Upper lobe of right lung (tissue), 1 donor: Measurements from ENCODE around the gene TCF12. TPM values are rescaled to one million over a fixed set of nuclear protein-coding genes. Genes with fewer than 3 reads are reported as not detected.

Experiments
- ATAC-seq: fragments of 200-7000 bp; cut with Tn5 transposase; one replicate; pipeline ENCODE4 v1.9.1; 2020; ENCODE audit warnings: mild to moderate bottlenecking, moderate library complexity
- DNase-seq: peaks from one replicate; pipeline ENCODE4 v3.0.0-alpha.2; 2020
- H3K27ac ChIP-seq: fragments of 200-600 bp; one replicate; pipeline ENCODE4 v1.8.0; 2022
- H3K27me3 ChIP-seq: fragments of 200-600 bp; one replicate; pipeline ENCODE4 v1.8.0; 2022; ENCODE audit warnings: mild to moderate bottlenecking
- H3K36me3 ChIP-seq: fragments of 200-600 bp; one replicate; pipeline ENCODE4 v1.8.0; 2022
- H3K4me1 ChIP-seq: fragments of 200-600 bp; one replicate; pipeline ENCODE4 v1.8.0; 2022
- H3K4me3 ChIP-seq: fragments of 200-600 bp; one replicate; pipeline ENCODE4 v1.8.0; 2022; ENCODE audit warnings: mild to moderate bottlenecking
- H3K9me3 ChIP-seq: fragments of 200-600 bp; one replicate; pipeline ENCODE4 v1.8.0; 2022
- CTCF ChIP-seq: fragments of 200-600 bp; IDR thresholded peaks from one replicate; pipeline ENCODE4 v1.8.0; 2022; ENCODE audit warnings: antibody characterized with exemption
- intact Hi-C: fragments of 100-400 bp; cut with DNase I; formaldehyde crosslinking; loops from one replicate; pipeline ENCODE4 v1.11.0; 2022
- total RNA-seq: library from RNA; stranded (reverse); fragmentation: NEBNext Ultra II Directional; extraction: Animal tissue kit (Norgen Biotek cat#: 25700); gene quantifications from one replicate; pipeline ENCODE4 v1.2.1, GENCODE V29; 2021
- donor health status: DM: no; HTN: yes; CAD: no; lungs with severe emphysema.

The TCF12 gene
- total RNA-seq, 1 donor from 2014 or later = 103 TPM

- no peak for TF ChIP-seq CTCF
- Histone ChIP-seq H3K9me3 (no peaks in the 10 kb centered on the region), H3K27me3 (no peaks in the 10 kb centered on the region), H3K4me3 (no peak overlapping the region), H3K27ac (no peak overlapping the region), H3K36me3 (no peaks in the 10 kb centered on the region), H3K4me1 (no peaks in the 10 kb centered on the region)
- DNase-seq = no peak
- intact Hi-C loops = no loop called here
- ATAC-seq = no peak
These were observed 16.5 kb upstream of the TCF12 start for GRCh38 chr15:56901931-56902330.

GRCh38 chr15:56906766-56907165, 11.7 kb upstream of the TCF12 start:
- Histone ChIP-seq H3K36me3 (no peaks in the 10 kb centered on the region), H3K27me3 (no peaks in the 10 kb centered on the region), H3K4me1 (no peaks in the 10 kb centered on the region), H3K27ac (no peak overlapping the region), H3K4me3 (no peak overlapping the region), H3K9me3 (no peaks in the 10 kb centered on the region)
- no peak for ATAC-seq
- no peak for DNase-seq
- intact Hi-C loops = no loop called here
- TF ChIP-seq CTCF = no peak

- Histone ChIP-seq H3K4me3 (no peak overlapping the region), H3K27me3 (no peaks in the 10 kb centered on the region), H3K9me3 (no peaks in the 10 kb centered on the region), H3K36me3 (no peaks in the 10 kb centered on the region), H3K4me1 (no peaks in the 10 kb centered on the region), H3K27ac (no peak overlapping the region)
- DNase-seq (no peak), ATAC-seq (no peak)
- TF ChIP-seq CTCF = no peak
- intact Hi-C loops = no loop called here
These were observed 7.6 kb upstream of the TCF12 start for GRCh38 chr15:56910801-56911200.

GRCh38 chr15:56913241-56913640, 5.2 kb upstream of the TCF12 start:
- Histone ChIP-seq H3K9me3 (no peaks in the 10 kb centered on the region), H3K36me3 (no peaks in the 10 kb centered on the region), H3K27me3 (no peaks in the 10 kb centered on the region), H3K4me1 (peaks cover 12% of the 10 kb centered on the region), H3K27ac (no peak overlapping the region), H3K4me3 (no peak overlapping the region)
- ATAC-seq (no peak), DNase-seq (no peak)
- intact Hi-C loops = no loop called here
- no peak for TF ChIP-seq CTCF

- no peak for ATAC-seq
- intact Hi-C loops = no loop called here
These were observed 4.8 kb upstream of the TCF12 start for GRCh38 chr15:56913670-56914069.

More at GRCh38 chr15:56913670-56914069, 4.8 kb upstream of the TCF12 start:
- DNase-seq = no peak
- H3K27me3 ChIP-seq = no peaks in the 10 kb centered on the region
- no peak overlapping the region for H3K4me3 ChIP-seq
- H3K9me3 ChIP-seq = no peaks in the 10 kb centered on the region
- H3K36me3 ChIP-seq = no peaks in the 10 kb centered on the region
- H3K4me1 ChIP-seq = peaks cover 12% of the 10 kb centered on the region
- TF ChIP-seq CTCF = no peak
- H3K27ac ChIP-seq = no peak overlapping the region
